Natural killer cell (primary cell): ENCODE measurements around the gene HAAO. TPM values are rescaled to one million over a fixed set of nuclear protein-coding genes. Genes with fewer than 3 reads are reported as not detected.

ENCODE experiments used
- ATAC-seq, 3 donors: fragments of 150-1000 bp in 2 of 3; fragments of 200-7000 bp in 1 of 3; cut with Tn5 transposase; 1 replicate in 1 of 3; 2 replicates in 2 of 3; pipeline ENCODE4 v1.10.0; 2021; ENCODE audit warnings: mild to moderate bottlenecking in 2 of 3, moderate library complexity in 2 of 3
- DNase-seq, 2 donors: peaks; one replicate each; pipeline versions ENCODE4 v3.0.0 to v3.0.0-alpha.2; 2013 to 2021; ENCODE audit warnings: mixed read lengths in 1 of 2
- H3K27ac ChIP-seq: one replicate; pipeline ENCODE4 v1.5.1; 2013; ENCODE audit warnings: mild to moderate bottlenecking, low read length
- H3K27me3 ChIP-seq: one replicate; pipeline ENCODE4 v1.6.1; 2013; ENCODE audit warnings: low read length; ENCODE audit not compliant: control insufficient read depth, insufficient read depth
- H3K36me3 ChIP-seq: one replicate; pipeline ENCODE4 v1.6.1; 2013; ENCODE audit warnings: low read length; ENCODE audit not compliant: control insufficient read depth, insufficient read depth
- H3K4me1 ChIP-seq: one replicate; pipeline ENCODE4 v1.6.1; 2013; ENCODE audit warnings: low read length; ENCODE audit not compliant: control insufficient read depth, insufficient read depth
- H3K4me3 ChIP-seq: one replicate; pipeline ENCODE4 v1.5.1; 2013; ENCODE audit warnings: low read length
- H3K9me3 ChIP-seq: one replicate; pipeline ENCODE4 v1.6.1; 2013; ENCODE audit warnings: low read length; ENCODE audit not compliant: control insufficient read depth, insufficient read depth
- H3K27ac Mint-ChIP-seq, 2 donors: one replicate each; pipeline ENCODE4 v1.8.0; 2022; ENCODE audit warnings: mild to moderate bottlenecking in 2 of 2, mixed read lengths in 2 of 2, moderate library complexity in 1 of 2
- H3K27me3 Mint-ChIP-seq, 2 donors: one replicate each; pipeline ENCODE4 v1.8.0; 2022; ENCODE audit warnings: low read depth in 2 of 2, mixed read lengths in 2 of 2
- H3K36me3 Mint-ChIP-seq: one replicate; pipeline ENCODE4 v1.8.0; 2022; ENCODE audit warnings: mixed read lengths
- H3K4me1 Mint-ChIP-seq, 2 donors: one replicate each; pipeline ENCODE4 v1.8.0; 2022; ENCODE audit warnings: mixed read lengths in 2 of 2
- H3K4me3 Mint-ChIP-seq: one replicate; pipeline ENCODE4 v1.8.0; 2022; ENCODE audit warnings: mild to moderate bottlenecking, moderate library complexity, mixed read lengths
- H3K9me3 Mint-ChIP-seq, 2 donors: one replicate each; pipeline ENCODE4 v1.8.0; 2022; ENCODE audit warnings: mixed read lengths in 2 of 2
- CTCF ChIP-seq: fragments of 200-600 bp; IDR thresholded peaks from one replicate; pipeline ENCODE4 v1.8.0; 2022; ENCODE audit warnings: antibody characterized with exemption
- WGBS: methylation state at CpG from one replicate; pipeline ENCODE4 v1.1.7; 2013; ENCODE audit warnings: missing lambda C conversion rate; ENCODE audit not compliant: insufficient coverage; 5-methylcytosine and 5-hydroxymethylcytosine counted together
- intact Hi-C: fragments of 100-400 bp; cut with micrococcal nuclease; formaldehyde crosslinking; loops from one replicate; pipeline ENCODE4 v1.14.2; 2022
- total RNA-seq, 4 donors: library from RNA; stranded (reverse); fragments of 120-200 nt in 1 of 4; gene quantifications; one replicate each; pipeline versions ENCODE4 v1.2.3 to v1.2.4, GENCODE V29; 2013 to 2022

HAAO gene
- total RNA-seq, 3 donors from 2014 or later (not counting 1 experiment from before 2014, with no cell fraction given) = 0.35 to 1.3 (median 0.68) TPM

GRCh38 chr2:42788478-42788793 is 3.9 kb downstream of the HAAO start:
- Mint-ChIP-seq H3K36me3 (peaks cover 7% of the 10 kb centered on the region), H3K27ac (peak overlapping the region in 1 of 2 donors; percentile 66), H3K4me1 (peaks cover 7 to 32% of the 10 kb centered on the region in 2 donors), H3K9me3 (no peaks in the 10 kb centered on the region), H3K27me3 (peaks cover 27 to 35% of the 10 kb centered on the region in 2 donors), H3K4me3 (no peak overlapping the region)
- 81% methylated on average over 7 of the region's 9 CpGs for WGBS
- peaks cover 41% of the 10 kb centered on the region for H3K4me1 ChIP-seq
- DNase-seq (no peak), ATAC-seq (no peak)
- H3K36me3 ChIP-seq = no peaks in the 10 kb centered on the region
- no peaks in the 10 kb centered on the region for H3K9me3 ChIP-seq
- H3K27me3 ChIP-seq = peaks cover 5% of the 10 kb centered on the region
- H3K27ac ChIP-seq = no peak overlapping the region
- H3K4me3 ChIP-seq = no peak overlapping the region
- TF ChIP-seq CTCF = no peak
- intact Hi-C loops = no loop called here

DNA sequence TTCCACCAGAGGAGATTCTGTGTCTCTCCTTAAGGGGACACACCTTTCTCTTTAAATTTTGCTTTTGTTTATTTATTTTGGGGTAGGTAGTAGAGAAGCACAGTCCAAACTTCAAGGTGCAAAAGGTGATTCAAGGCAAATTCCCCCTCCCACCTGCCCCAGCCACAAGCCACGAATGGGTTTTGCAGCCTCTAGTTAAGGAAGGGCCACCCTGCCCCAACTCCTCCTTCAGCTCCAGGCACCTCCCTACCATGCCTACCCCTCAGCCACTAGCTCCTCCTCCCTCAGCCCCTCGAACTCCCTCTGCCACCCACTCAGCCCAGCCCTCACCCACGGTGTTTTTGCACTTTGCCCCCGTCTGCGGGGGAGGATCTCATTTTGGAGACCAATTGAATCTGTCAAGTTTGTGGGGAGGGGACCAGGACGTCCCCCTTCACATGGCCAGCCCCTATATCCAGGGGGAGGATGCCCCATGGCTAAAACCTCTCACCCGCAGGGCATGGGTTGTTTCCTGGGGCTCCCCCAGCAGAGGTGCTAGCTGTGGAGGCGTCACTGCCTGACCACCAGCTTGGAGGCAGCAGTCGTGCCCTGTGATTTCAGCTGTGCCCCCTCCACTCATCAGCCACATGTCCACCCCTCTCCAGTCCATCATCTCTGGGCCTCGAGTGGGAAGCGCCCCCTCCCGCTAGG is 4.5 kb downstream of the HAAO start:
- H3K9me3 Mint-ChIP-seq = no peaks in the 10 kb centered on the region
- 38% methylated on average over 9 of the region's 12 CpGs for WGBS
- DNase-seq = no peak
- ATAC-seq = peak; percentile 46 to 85 (median 83)
- peaks cover 24 to 33% of the 10 kb centered on the region in 2 donors for H3K27me3 Mint-ChIP-seq
- Histone ChIP-seq H3K36me3 (no peaks in the 10 kb centered on the region), H3K27ac (no peak overlapping the region), H3K27me3 (peaks cover 5% of the 10 kb centered on the region), H3K4me1 (peaks cover 37% of the 10 kb centered on the region), H3K9me3 (no peaks in the 10 kb centered on the region), H3K4me3 (no peak overlapping the region)
- peaks cover 7 to 32% of the 10 kb centered on the region in 2 donors for H3K4me1 Mint-ChIP-seq
- peak overlapping the region in 1 of 2 donors; percentile 66 for H3K27ac Mint-ChIP-seq
- H3K36me3 Mint-ChIP-seq = peaks cover 7% of the 10 kb centered on the region
- no peak for TF ChIP-seq CTCF
- intact Hi-C loops = no loop called here
- no peak overlapping the region for H3K4me3 Mint-ChIP-seq

GRCh38 chr2:42787424-42787787 is 5.0 kb downstream of the HAAO start:
- WGBS = 76% methylated on average over 3 of the region's 3 CpGs
- TF ChIP-seq CTCF = no peak
- Mint-ChIP-seq H3K36me3 (peaks cover 7% of the 10 kb centered on the region), H3K4me3 (no peak overlapping the region), H3K27me3 (peaks cover 24 to 32% of the 10 kb centered on the region in 2 donors), H3K4me1 (peaks cover 6 to 32% of the 10 kb centered on the region in 2 donors), H3K9me3 (no peaks in the 10 kb centered on the region), H3K27ac (no peak overlapping the region)
- Histone ChIP-seq H3K36me3 (no peaks in the 10 kb centered on the region), H3K4me1 (peaks cover 33% of the 10 kb centered on the region), H3K27ac (no peak overlapping the region), H3K27me3 (peaks cover 5% of the 10 kb centered on the region), H3K9me3 (no peaks in the 10 kb centered on the region), H3K4me3 (no peak overlapping the region)
- intact Hi-C loops = no loop called here
- no peak for DNase-seq
- peak in 1 of 3 donors; percentile 4 for ATAC-seq
